ENCODE results near the gene ZFP36L2. TPM values are rescaled to one million over a fixed set of nuclear protein-coding genes. Genes with fewer than 3 reads are reported as not detected.

ZFP36L2 gene
- total and polyA plus RNA-seq, 2 donors (not counting 1 experiment from before 2014, with no cell fraction given), result 16.7 to 26.7 TPM

GRCh38 chr2:43209204-43209717 is 17.1 kb downstream of the ZFP36L2 start:
- no peak for DNase-seq (ENCODE audit: low read depth in 2 of 2)
- TF ChIP-seq, protein P1, sequence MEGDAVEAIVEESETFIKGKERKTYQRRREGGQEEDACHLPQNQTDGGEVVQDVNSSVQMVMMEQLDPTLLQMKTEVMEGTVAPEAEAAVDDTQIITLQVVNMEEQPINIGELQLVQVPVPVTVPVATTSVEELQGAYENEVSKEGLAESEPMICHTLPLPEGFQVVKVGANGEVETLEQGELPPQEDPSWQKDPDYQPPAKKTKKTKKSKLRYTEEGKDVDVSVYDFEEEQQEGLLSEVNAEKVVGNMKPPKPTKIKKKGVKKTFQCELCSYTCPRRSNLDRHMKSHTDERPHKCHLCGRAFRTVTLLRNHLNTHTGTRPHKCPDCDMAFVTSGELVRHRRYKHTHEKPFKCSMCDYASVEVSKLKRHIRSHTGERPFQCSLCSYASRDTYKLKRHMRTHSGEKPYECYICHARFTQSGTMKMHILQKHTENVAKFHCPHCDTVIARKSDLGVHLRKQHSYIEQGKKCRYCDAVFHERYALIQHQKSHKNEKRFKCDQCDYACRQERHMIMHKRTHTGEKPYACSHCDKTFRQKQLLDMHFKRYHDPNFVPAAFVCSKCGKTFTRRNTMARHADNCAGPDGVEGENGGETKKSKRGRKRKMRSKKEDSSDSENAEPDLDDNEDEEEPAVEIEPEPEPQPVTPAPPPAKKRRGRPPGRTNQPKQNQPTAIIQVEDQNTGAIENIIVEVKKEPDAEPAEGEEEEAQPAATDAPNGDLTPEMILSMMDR (conservative IDR thresholded peaks at IDR 0.05 in 1 of 2, IDR thresholded peaks at IDR 0.05 in 1 of 2; ENCODE audit: low read depth in 1 of 2, low read length in 2 of 2), result no peak
- TF ChIP-seq EZH2 (IDR thresholded peaks at IDR 0.05; ENCODE audit: low read length, missing control alignments), result no peak

GRCh38 chr2:43207553-43208300 is 18.7 kb downstream of the ZFP36L2 start:
- no peaks in the 10 kb centered on the region for H4K20me1 ChIP-seq (ENCODE audit: control insufficient read depth, extremely low read depth, insufficient read depth, low read length)
- no peak overlapping the region for H2AFZ ChIP-seq (ENCODE audit: low read length)
- no peaks in the 10 kb centered on the region for H3K9me3 ChIP-seq (ENCODE audit: control insufficient read depth, insufficient read depth, low read depth, low read length)
- H3K27me3 ChIP-seq (ENCODE audit: control insufficient read depth, insufficient read depth, low read length), result no peaks in the 10 kb centered on the region
- no peak for DNase-seq (ENCODE audit: low read depth in 2 of 2)
- H3K36me3 ChIP-seq (ENCODE audit: control insufficient read depth, insufficient read depth, low read length), result no peaks in the 10 kb centered on the region
- peaks cover 8% of the 10 kb centered on the region for H3K4me1 ChIP-seq (ENCODE audit: control insufficient read depth, extremely low read depth, insufficient read depth, low read length)
- no peak overlapping the region for H3K4me3 ChIP-seq (replicated peaks in 1 of 4; ENCODE audit: control extremely low read depth in 1 of 4, insufficient read depth in 1 of 4, low read depth in 3 of 4, low read length in 4 of 4)
- H3K4me2 ChIP-seq (ENCODE audit: extremely low read depth, insufficient read depth, low read length), result no peak overlapping the region
- no peaks in the 10 kb centered on the region for H3K79me2 ChIP-seq (ENCODE audit: control insufficient read depth, insufficient read depth, low read length)
- H3K9ac ChIP-seq (ENCODE audit: insufficient read depth, low read length), result no peak overlapping the region
- TF ChIP-seq, protein P1 (conservative IDR thresholded peaks at IDR 0.05 in 1 of 2, IDR thresholded peaks at IDR 0.05 in 1 of 2; ENCODE audit: low read depth in 1 of 2, low read length in 2 of 2), result no peak
- TF ChIP-seq EZH2 (IDR thresholded peaks at IDR 0.05; ENCODE audit: low read length, missing control alignments), result no peak
- no peak overlapping the region for H3K27ac ChIP-seq (ENCODE audit: insufficient read depth, low read length)

More at GRCh38 chr2:43209204-43209717, 17.1 kb downstream of the ZFP36L2 start:
- Histone ChIP-seq H3K4me3 (replicated peaks in 1 of 4; ENCODE audit: control extremely low read depth in 1 of 4, insufficient read depth in 1 of 4, low read depth in 3 of 4, low read length in 4 of 4) (no peak overlapping the region), H3K27me3 (ENCODE audit: control insufficient read depth, insufficient read depth, low read length) (no peaks in the 10 kb centered on the region), H3K4me2 (ENCODE audit: extremely low read depth, insufficient read depth, low read length) (no peak overlapping the region), H4K20me1 (ENCODE audit: control insufficient read depth, extremely low read depth, insufficient read depth, low read length) (no peaks in the 10 kb centered on the region), H2AFZ (ENCODE audit: low read length) (no peak overlapping the region), H3K79me2 (ENCODE audit: control insufficient read depth, insufficient read depth, low read length) (no peaks in the 10 kb centered on the region), H3K27ac (ENCODE audit: insufficient read depth, low read length) (no peak overlapping the region), H3K9ac (ENCODE audit: insufficient read depth, low read length) (no peak overlapping the region), H3K9me3 (ENCODE audit: control insufficient read depth, insufficient read depth, low read depth, low read length) (no peaks in the 10 kb centered on the region), H3K36me3 (ENCODE audit: control insufficient read depth, insufficient read depth, low read length) (no peaks in the 10 kb centered on the region), H3K4me1 (ENCODE audit: control insufficient read depth, extremely low read depth, insufficient read depth, low read length) (peaks cover 8% of the 10 kb centered on the region)

GRCh38 chr2:43206602-43207001 is 19.8 kb downstream of the ZFP36L2 start:
- no peak for TF ChIP-seq EZH2 (IDR thresholded peaks at IDR 0.05; ENCODE audit: low read length, missing control alignments)
- TF ChIP-seq, protein P1 (conservative IDR thresholded peaks at IDR 0.05 in 1 of 2, IDR thresholded peaks at IDR 0.05 in 1 of 2; ENCODE audit: low read depth in 1 of 2, low read length in 2 of 2), result no peak
- DNase-seq (ENCODE audit: low read depth in 2 of 2), result no peak
- no peaks in the 10 kb centered on the region for H4K20me1 ChIP-seq (ENCODE audit: control insufficient read depth, extremely low read depth, insufficient read depth, low read length)
- H3K4me1 ChIP-seq (ENCODE audit: control insufficient read depth, extremely low read depth, insufficient read depth, low read length), result peaks cover 8% of the 10 kb centered on the region
- H3K27me3 ChIP-seq (ENCODE audit: control insufficient read depth, insufficient read depth, low read length), result no peaks in the 10 kb centered on the region
- H3K4me3 ChIP-seq (replicated peaks in 1 of 4; ENCODE audit: control extremely low read depth in 1 of 4, insufficient read depth in 1 of 4, low read depth in 3 of 4, low read length in 4 of 4), result no peak overlapping the region
- no peak overlapping the region for H3K9ac ChIP-seq (ENCODE audit: insufficient read depth, low read length)
- H3K9me3 ChIP-seq (ENCODE audit: control insufficient read depth, insufficient read depth, low read depth, low read length), result no peaks in the 10 kb centered on the region
- no peaks in the 10 kb centered on the region for H3K36me3 ChIP-seq (ENCODE audit: control insufficient read depth, insufficient read depth, low read length)
- no peaks in the 10 kb centered on the region for H3K79me2 ChIP-seq (ENCODE audit: control insufficient read depth, insufficient read depth, low read length)
- H3K27ac ChIP-seq (ENCODE audit: insufficient read depth, low read length), result no peak overlapping the region
- no peak overlapping the region for H3K4me2 ChIP-seq (ENCODE audit: extremely low read depth, insufficient read depth, low read length)
- H2AFZ ChIP-seq (ENCODE audit: low read length), result no peak overlapping the region

Measured in fibroblast of lung (primary cell).